NK-92 treated with Interleukin-12 subunit alpha and Interleukin-12 subunit beta, amount 100 ng/mL, for 24 hours (cell line): Measurements from ENCODE around the gene ATP6V0E1.
"Not testable (repeated sequence)": the region's sequence is repeated elsewhere in the genome, so short reads cannot be mapped to it uniquely, and the experiment has no call there.

Experiments
- DNase-seq: peaks from one replicate; lab custom pipeline; 2025; lab: John Stamatoyannopoulos, UW

ATP6V0E1 gene

DNA sequence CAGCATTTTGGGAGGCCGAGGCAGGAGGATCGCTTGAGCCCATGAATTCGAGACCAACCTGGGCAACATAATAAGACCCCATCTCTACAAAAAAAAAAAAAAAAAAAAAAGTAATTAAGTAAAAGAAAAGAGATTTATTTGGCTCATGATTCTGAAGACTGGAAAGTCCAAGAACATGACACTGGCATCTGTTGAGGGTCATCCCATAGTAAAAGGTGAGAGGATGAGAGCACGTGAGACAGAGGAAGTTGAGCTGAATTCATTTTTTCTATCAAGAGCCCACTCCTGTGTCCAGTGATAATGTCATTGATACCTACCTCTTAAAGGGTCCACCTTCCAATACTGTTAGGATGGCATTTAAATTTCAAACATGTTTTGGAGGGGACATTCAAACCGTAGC lies 92.4 kb downstream of the ATP6V0E1 start:
- no peak for DNase-seq

GRCh38 chr5:173076471-173076870 lies 92.9 kb downstream of the ATP6V0E1 start:
- DNase-seq = not testable (repeated sequence)

- no peak for DNase-seq
Measured at GRCh38 chr5:173078878-173079277, 95.3 kb downstream of the ATP6V0E1 start.
